Measurements from ENCODE around the gene LMAN1L.

DNA sequence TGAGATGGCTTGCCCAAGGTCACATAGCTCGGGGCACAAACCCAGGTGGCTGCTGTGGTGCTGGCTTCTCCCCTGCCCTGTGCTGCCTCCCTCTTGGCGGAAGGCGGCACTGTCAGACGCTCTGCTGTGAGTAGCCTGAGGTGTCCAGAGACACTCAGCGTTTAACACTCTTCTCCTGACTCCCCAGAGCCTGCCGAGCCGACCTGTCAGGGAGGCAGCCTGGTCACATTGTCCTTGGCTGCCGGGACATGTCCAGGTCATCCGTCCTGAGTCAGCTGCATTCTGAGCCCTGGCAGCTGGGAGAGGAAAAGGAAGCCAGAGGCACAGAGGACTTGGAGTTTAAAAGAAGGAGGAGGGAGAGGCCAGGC, 4.7 kb downstream of the LMAN1L start:
- TF ChIP-seq EZH2 (IDR thresholded peaks at IDR 0.05; ENCODE audit: insufficient read depth, poor library complexity, severe bottlenecking) (no peak), EZH2phosphoT487 (IDR thresholded peaks at IDR 0.05; ENCODE audit: insufficient read depth, low read depth) (no peak)

All from GM23248 (cell line).